ENCODE results near the gene ARID3A.

Gene ARID3A

GRCh38 chr19:973726-974563 lies 48.1 kb downstream of the ARID3A start:
- no peaks in the 10 kb centered on the region for H3K4me1 ChIP-seq
- no peak for TF ChIP-seq CTCF (IDR thresholded peaks at IDR 0.05)
- no peak overlapping the region for H3K27ac ChIP-seq
- peaks cover 0 to 37% of the 10 kb centered on the region in 2 donors for H3K27me3 ChIP-seq
- no peak for DNase-seq
- peaks cover 8 to 31% (median 28%) of the 10 kb centered on the region in 3 donors for H3K36me3 ChIP-seq
- no peak overlapping the region for H3K4me3 ChIP-seq
- peaks cover 0 to 11% (median 5%) of the 10 kb centered on the region in 3 donors for H3K9me3 ChIP-seq
- intact Hi-C loops (cut with DNase I; ENCODE audit: low total_unique reads) = no loop called here

- no peak for DNase-seq
- Histone ChIP-seq H3K36me3 (peaks cover 8 to 23% (median 23%) of the 10 kb centered on the region in 3 donors), H3K27ac (no peak overlapping the region), H3K4me1 (no peaks in the 10 kb centered on the region), H3K27me3 (peaks cover 0 to 43% of the 10 kb centered on the region in 2 donors), H3K9me3 (peaks cover 0 to 11% (median 5%) of the 10 kb centered on the region in 3 donors), H3K4me3 (no peak overlapping the region)
- intact Hi-C loops (cut with DNase I; ENCODE audit: low total_unique reads) = no loop called here
- no peak for TF ChIP-seq CTCF (IDR thresholded peaks at IDR 0.05)
Observed at GRCh38 chr19:974564-975257, 48.9 kb downstream of the ARID3A start.

- Histone ChIP-seq H3K9me3 (peaks cover 0 to 2% (median 0%) of the 10 kb centered on the region in 3 donors), H3K4me3 (no peak overlapping the region), H3K27ac (no peak overlapping the region), H3K4me1 (peaks cover 0 to 4% (median 0%) of the 10 kb centered on the region in 4 donors), H3K36me3 (peaks cover 0 to 8% (median 5%) of the 10 kb centered on the region in 3 donors), H3K27me3 (peaks cover 0 to 52% of the 10 kb centered on the region in 2 donors)
- TF ChIP-seq CTCF (IDR thresholded peaks at IDR 0.05) = no peak
- no peak for DNase-seq
- intact Hi-C loops (cut with DNase I; ENCODE audit: low total_unique reads) = no loop called here
Observed at GRCh38 chr19:976476-976875, 50.6 kb downstream of the ARID3A start.

GRCh38 chr19:977058-977464 lies 51.2 kb downstream of the ARID3A start:
- Histone ChIP-seq H3K36me3 (peaks cover 0 to 2% (median 0%) of the 10 kb centered on the region in 3 donors), H3K27ac (no peak overlapping the region), H3K4me1 (peaks cover 0 to 4% (median 0%) of the 10 kb centered on the region in 4 donors), H3K4me3 (no peak overlapping the region), H3K27me3 (peaks cover 0 to 52% of the 10 kb centered on the region in 2 donors), H3K9me3 (no peaks in the 10 kb centered on the region)
- TF ChIP-seq CTCF (IDR thresholded peaks at IDR 0.05) = no peak
- no peak for DNase-seq
- intact Hi-C loops (cut with DNase I; ENCODE audit: low total_unique reads) = no loop called here

- H3K9me3 ChIP-seq = no peaks in the 10 kb centered on the region
- DNase-seq = no peak
- no peak overlapping the region for H3K4me3 ChIP-seq
- no peak overlapping the region for H3K27ac ChIP-seq
- no peaks in the 10 kb centered on the region for H3K36me3 ChIP-seq
- TF ChIP-seq CTCF (IDR thresholded peaks at IDR 0.05) = no peak
- intact Hi-C loops (cut with DNase I; ENCODE audit: low total_unique reads) = no loop called here
- H3K4me1 ChIP-seq = peaks cover 0 to 20% (median 15%) of the 10 kb centered on the region in 4 donors
- peaks cover 0 to 42% of the 10 kb centered on the region in 2 donors for H3K27me3 ChIP-seq
Observed at GRCh38 chr19:979318-979741, 53.5 kb downstream of the ARID3A start.
